Memory B cell (primary cell): ENCODE results near the gene TRAF2.

Source experiments
- ATAC-seq: fragments of 150-1000 bp; cut with Tn5 transposase; 2 replicates; pipeline ENCODE4 v1.10.0; 2021; ENCODE audit warnings: low read depth, mild to moderate bottlenecking, moderate library complexity
- DNase-seq, 2 donors: peaks; one replicate each; pipeline ENCODE4 v3.0.0; 2022; ENCODE audit warnings: low spot score in 2 of 2
- H3K27ac Mint-ChIP-seq: one replicate; pipeline ENCODE4 v1.8.0; 2022; ENCODE audit warnings: mild to moderate bottlenecking, moderate library complexity, mixed read lengths
- H3K27me3 Mint-ChIP-seq: one replicate; pipeline ENCODE4 v1.8.0; 2022; ENCODE audit warnings: mixed read lengths
- H3K36me3 Mint-ChIP-seq: one replicate; pipeline ENCODE4 v1.8.0; 2022; ENCODE audit warnings: mild to moderate bottlenecking, mixed read lengths
- H3K4me1 Mint-ChIP-seq: one replicate; pipeline ENCODE4 v1.8.0; 2022; ENCODE audit warnings: mixed read lengths
- H3K4me3 Mint-ChIP-seq: one replicate; pipeline ENCODE4 v1.8.0; 2022; ENCODE audit warnings: mild to moderate bottlenecking, moderate library complexity, mixed read lengths
- H3K9me3 Mint-ChIP-seq: one replicate; pipeline ENCODE4 v1.8.0; 2022; ENCODE audit warnings: mixed read lengths

TRAF2 gene

GRCh38 chr9:136916330-136917184, 30.2 kb downstream of the TRAF2 start:
- ATAC-seq, result no peak
- Mint-ChIP-seq H3K4me3 (no peak overlapping the region), H3K27ac (no peak overlapping the region), H3K36me3 (peaks cover 31% of the 10 kb centered on the region), H3K4me1 (peaks cover 4% of the 10 kb centered on the region), H3K27me3 (no peaks in the 10 kb centered on the region), H3K9me3 (no peaks in the 10 kb centered on the region)
- DNase-seq, result no peak

GRCh38 chr9:136917902-136918301, 31.6 kb downstream of the TRAF2 start:
- ATAC-seq, result no peak
- Mint-ChIP-seq H3K4me1 (peaks cover 4% of the 10 kb centered on the region), H3K36me3 (peaks cover 35% of the 10 kb centered on the region), H3K27me3 (no peaks in the 10 kb centered on the region), H3K9me3 (no peaks in the 10 kb centered on the region), H3K27ac (no peak overlapping the region), H3K4me3 (no peak overlapping the region)
- no peak for DNase-seq

- H3K4me1 Mint-ChIP-seq, result peaks cover 6% of the 10 kb centered on the region
- DNase-seq, result no peak
- H3K4me3 Mint-ChIP-seq, result no peak overlapping the region
- ATAC-seq, result no peak
- H3K36me3 Mint-ChIP-seq, result peaks cover 35% of the 10 kb centered on the region
- H3K27ac Mint-ChIP-seq, result no peak overlapping the region
- H3K9me3 Mint-ChIP-seq, result no peaks in the 10 kb centered on the region
- no peaks in the 10 kb centered on the region for H3K27me3 Mint-ChIP-seq
These were observed 33.8 kb downstream of the TRAF2 start for GRCh38 chr9:136920069-136920468.

- DNase-seq (no peak), ATAC-seq (no peak)
- Mint-ChIP-seq H3K4me1 (peaks cover 6% of the 10 kb centered on the region), H3K27ac (no peak overlapping the region), H3K27me3 (no peaks in the 10 kb centered on the region), H3K36me3 (peaks cover 34% of the 10 kb centered on the region), H3K4me3 (no peak overlapping the region), H3K9me3 (no peaks in the 10 kb centered on the region)
These were observed 34.5 kb downstream of the TRAF2 start for GRCh38 chr9:136920734-136921231.

GRCh38 chr9:136921307-136921706, 35.0 kb downstream of the TRAF2 start:
- no peak overlapping the region for H3K27ac Mint-ChIP-seq
- H3K9me3 Mint-ChIP-seq, result no peaks in the 10 kb centered on the region
- peaks cover 32% of the 10 kb centered on the region for H3K36me3 Mint-ChIP-seq

GRCh38 chr9:136921718-136922117, 35.4 kb downstream of the TRAF2 start:
- no peaks in the 10 kb centered on the region for H3K9me3 Mint-ChIP-seq
- H3K27ac Mint-ChIP-seq, result no peak overlapping the region
- no peaks in the 10 kb centered on the region for H3K27me3 Mint-ChIP-seq
- DNase-seq (no peak), ATAC-seq (no peak)
- H3K4me1 Mint-ChIP-seq, result peaks cover 6% of the 10 kb centered on the region
- peaks cover 32% of the 10 kb centered on the region for H3K36me3 Mint-ChIP-seq
- H3K4me3 Mint-ChIP-seq, result no peak overlapping the region

More at GRCh38 chr9:136921307-136921706, 35.0 kb downstream of the TRAF2 start:
- H3K27me3 Mint-ChIP-seq, result no peaks in the 10 kb centered on the region
- no peak for ATAC-seq
- DNase-seq, result no peak
- peaks cover 6% of the 10 kb centered on the region for H3K4me1 Mint-ChIP-seq
- H3K4me3 Mint-ChIP-seq, result no peak overlapping the region

- H3K27ac Mint-ChIP-seq, result no peak overlapping the region
- DNase-seq (no peak), ATAC-seq (no peak)
- no peaks in the 10 kb centered on the region for H3K27me3 Mint-ChIP-seq
- no peaks in the 10 kb centered on the region for H3K9me3 Mint-ChIP-seq
- peaks cover 2% of the 10 kb centered on the region for H3K4me1 Mint-ChIP-seq
- no peak overlapping the region for H3K4me3 Mint-ChIP-seq
- peaks cover 25% of the 10 kb centered on the region for H3K36me3 Mint-ChIP-seq
These were observed 36.2 kb downstream of the TRAF2 start for GRCh38 chr9:136922540-136922939.

GRCh38 chr9:136923881-136924280, 37.6 kb downstream of the TRAF2 start:
- Mint-ChIP-seq H3K4me3 (no peak overlapping the region), H3K27ac (no peak overlapping the region), H3K36me3 (peaks cover 22% of the 10 kb centered on the region), H3K9me3 (no peaks in the 10 kb centered on the region), H3K4me1 (peaks cover 5% of the 10 kb centered on the region), H3K27me3 (no peaks in the 10 kb centered on the region)
- no peak for DNase-seq
- no peak for ATAC-seq

GRCh38 chr9:136925414-136926153, 39.3 kb downstream of the TRAF2 start:
- H3K27me3 Mint-ChIP-seq, result no peaks in the 10 kb centered on the region
- ATAC-seq (no peak), DNase-seq (no peak)
- H3K27ac Mint-ChIP-seq, result no peak overlapping the region
- no peak overlapping the region for H3K4me3 Mint-ChIP-seq
- peaks cover 11% of the 10 kb centered on the region for H3K36me3 Mint-ChIP-seq
- H3K9me3 Mint-ChIP-seq, result no peaks in the 10 kb centered on the region
- H3K4me1 Mint-ChIP-seq, result peaks cover 5% of the 10 kb centered on the region

GRCh38 chr9:136926154-136926704, 39.9 kb downstream of the TRAF2 start:
- no peak for ATAC-seq
- no peak overlapping the region for H3K27ac Mint-ChIP-seq
- H3K36me3 Mint-ChIP-seq, result peaks cover 11% of the 10 kb centered on the region
- H3K9me3 Mint-ChIP-seq, result no peaks in the 10 kb centered on the region
- peaks cover 5% of the 10 kb centered on the region for H3K4me1 Mint-ChIP-seq
- no peak for DNase-seq
- no peaks in the 10 kb centered on the region for H3K27me3 Mint-ChIP-seq
- no peak overlapping the region for H3K4me3 Mint-ChIP-seq

- H3K27me3 Mint-ChIP-seq, result no peaks in the 10 kb centered on the region
- no peak overlapping the region for H3K4me3 Mint-ChIP-seq
- H3K4me1 Mint-ChIP-seq, result peaks cover 5% of the 10 kb centered on the region
- no peaks in the 10 kb centered on the region for H3K9me3 Mint-ChIP-seq
- ATAC-seq (no peak), DNase-seq (no peak)
- no peak overlapping the region for H3K27ac Mint-ChIP-seq
- peaks cover 11% of the 10 kb centered on the region for H3K36me3 Mint-ChIP-seq
These were observed 40.4 kb downstream of the TRAF2 start for GRCh38 chr9:136926749-136927148.

GRCh38 chr9:136927343-136928271, 41.3 kb downstream of the TRAF2 start:
- ATAC-seq (no peak), DNase-seq (no peak)
- peaks cover 5% of the 10 kb centered on the region for H3K4me1 Mint-ChIP-seq
- H3K9me3 Mint-ChIP-seq, result no peaks in the 10 kb centered on the region
- H3K27ac Mint-ChIP-seq, result no peak overlapping the region
- H3K4me3 Mint-ChIP-seq, result no peak overlapping the region
- peaks cover 9% of the 10 kb centered on the region for H3K36me3 Mint-ChIP-seq
- no peaks in the 10 kb centered on the region for H3K27me3 Mint-ChIP-seq

GRCh38 chr9:136928591-136928990, 42.3 kb downstream of the TRAF2 start:
- H3K4me3 Mint-ChIP-seq, result no peak overlapping the region
- no peaks in the 10 kb centered on the region for H3K27me3 Mint-ChIP-seq
- ATAC-seq, result peak; percentile 53
- H3K27ac Mint-ChIP-seq, result no peak overlapping the region
- peaks cover 5% of the 10 kb centered on the region for H3K36me3 Mint-ChIP-seq
- no peaks in the 10 kb centered on the region for H3K9me3 Mint-ChIP-seq
- peaks cover 3% of the 10 kb centered on the region for H3K4me1 Mint-ChIP-seq
- no peak for DNase-seq
